Stomach smooth muscle (tissue), 2 donors: Measurements from ENCODE around the gene USH2A.

Source experiments
- H3K27ac ChIP-seq: one replicate; pipeline ENCODE4 v1.7.0; 2013; ENCODE audit warnings: mild to moderate bottlenecking, low read length, inconsistent platforms
- H3K27me3 ChIP-seq, 2 donors: one replicate each; pipeline ENCODE4 v1.7.0; 2013; ENCODE audit warnings: low read length in 2 of 2; ENCODE audit not compliant: insufficient read depth in 2 of 2, control insufficient read depth in 1 of 2
- H3K36me3 ChIP-seq, 2 donors: one replicate each; pipeline ENCODE4 v1.7.0; 2013; ENCODE audit warnings: low read length in 2 of 2; ENCODE audit not compliant: control insufficient read depth in 2 of 2, insufficient read depth in 2 of 2
- H3K4me1 ChIP-seq: one replicate; pipeline ENCODE4 v1.7.0; 2013; ENCODE audit warnings: low read length; ENCODE audit not compliant: control insufficient read depth, insufficient read depth
- H3K4me3 ChIP-seq, 2 donors: one replicate each; pipeline ENCODE4 v1.7.0; 2013; ENCODE audit warnings: low read length in 2 of 2
- H3K9ac ChIP-seq, 2 donors: one replicate each; pipeline ENCODE4 v1.7.0; 2013; ENCODE audit warnings: low read length in 2 of 2, mild to moderate bottlenecking in 1 of 2
- H3K9me3 ChIP-seq, 2 donors: one replicate each; pipeline ENCODE4 v1.7.0; 2013; ENCODE audit warnings: low read length in 2 of 2; ENCODE audit not compliant: control insufficient read depth in 2 of 2
- donor health status: healthy.
- donor health status: Pancreatic carcinoma.

The USH2A gene

GRCh38 chr1:216293683-216294082, 129.6 kb downstream of the USH2A start:
- Histone ChIP-seq H3K36me3 (no peaks in the 10 kb centered on the region), H3K4me3 (no peak overlapping the region), H3K9ac (no peak overlapping the region), H3K27ac (no peak overlapping the region), H3K27me3 (no peaks in the 10 kb centered on the region), H3K9me3 (no peaks in the 10 kb centered on the region), H3K4me1 (no peaks in the 10 kb centered on the region)

- H3K4me3 ChIP-seq: no peak overlapping the region
- no peak overlapping the region for H3K27ac ChIP-seq
- no peaks in the 10 kb centered on the region for H3K36me3 ChIP-seq
- no peaks in the 10 kb centered on the region for H3K27me3 ChIP-seq
- H3K9me3 ChIP-seq: no peaks in the 10 kb centered on the region
- H3K9ac ChIP-seq: no peak overlapping the region
- no peaks in the 10 kb centered on the region for H3K4me1 ChIP-seq
Observed at GRCh38 chr1:216290074-216290473, 133.2 kb downstream of the USH2A start.

- H3K27ac ChIP-seq: no peak overlapping the region
- H3K27me3 ChIP-seq: no peaks in the 10 kb centered on the region
- H3K4me1 ChIP-seq: no peaks in the 10 kb centered on the region
- no peaks in the 10 kb centered on the region for H3K36me3 ChIP-seq
- H3K9ac ChIP-seq: no peak overlapping the region
- H3K4me3 ChIP-seq: no peak overlapping the region
- no peaks in the 10 kb centered on the region for H3K9me3 ChIP-seq
Observed at GRCh38 chr1:216285052-216285451, 138.2 kb downstream of the USH2A start.

- no peak overlapping the region for H3K4me3 ChIP-seq
- H3K27me3 ChIP-seq: no peaks in the 10 kb centered on the region
- H3K36me3 ChIP-seq: no peaks in the 10 kb centered on the region
- no peak overlapping the region for H3K27ac ChIP-seq
- no peaks in the 10 kb centered on the region for H3K9me3 ChIP-seq
- no peak overlapping the region for H3K9ac ChIP-seq
- no peaks in the 10 kb centered on the region for H3K4me1 ChIP-seq
Observed at GRCh38 chr1:216281757-216282156, 141.5 kb downstream of the USH2A start.

- H3K4me1 ChIP-seq: no peaks in the 10 kb centered on the region
- no peak overlapping the region for H3K9ac ChIP-seq
- no peak overlapping the region for H3K4me3 ChIP-seq
- no peaks in the 10 kb centered on the region for H3K36me3 ChIP-seq
- no peaks in the 10 kb centered on the region for H3K27me3 ChIP-seq
- H3K9me3 ChIP-seq: no peaks in the 10 kb centered on the region
- H3K27ac ChIP-seq: no peak overlapping the region
Observed at GRCh38 chr1:216270086-216270773, 153.0 kb downstream of the USH2A start.

- no peak overlapping the region for H3K4me3 ChIP-seq
- H3K9me3 ChIP-seq: no peaks in the 10 kb centered on the region
- no peaks in the 10 kb centered on the region for H3K4me1 ChIP-seq
- no peak overlapping the region for H3K9ac ChIP-seq
- H3K36me3 ChIP-seq: no peaks in the 10 kb centered on the region
- no peak overlapping the region for H3K27ac ChIP-seq
- no peaks in the 10 kb centered on the region for H3K27me3 ChIP-seq
Observed at GRCh38 chr1:216261631-216262030, 161.6 kb downstream of the USH2A start.

GRCh38 chr1:216258856-216259255, 164.4 kb downstream of the USH2A start:
- Histone ChIP-seq H3K27ac (no peak overlapping the region), H3K4me3 (no peak overlapping the region), H3K36me3 (no peaks in the 10 kb centered on the region), H3K4me1 (no peaks in the 10 kb centered on the region), H3K9ac (no peak overlapping the region), H3K27me3 (no peaks in the 10 kb centered on the region), H3K9me3 (no peaks in the 10 kb centered on the region)

GRCh38 chr1:216258386-216258785, 164.9 kb downstream of the USH2A start:
- Histone ChIP-seq H3K27ac (no peak overlapping the region), H3K27me3 (no peaks in the 10 kb centered on the region), H3K9me3 (no peaks in the 10 kb centered on the region), H3K4me3 (no peak overlapping the region), H3K4me1 (no peaks in the 10 kb centered on the region), H3K36me3 (no peaks in the 10 kb centered on the region), H3K9ac (no peak overlapping the region)

GRCh38 chr1:216250861-216251260, 172.4 kb downstream of the USH2A start:
- Histone ChIP-seq H3K4me1 (no peaks in the 10 kb centered on the region), H3K36me3 (no peaks in the 10 kb centered on the region), H3K4me3 (no peak overlapping the region), H3K27me3 (no peaks in the 10 kb centered on the region), H3K27ac (no peak overlapping the region), H3K9me3 (no peaks in the 10 kb centered on the region), H3K9ac (no peak overlapping the region)

- Histone ChIP-seq H3K27me3 (no peaks in the 10 kb centered on the region), H3K9ac (no peak overlapping the region), H3K4me1 (no peaks in the 10 kb centered on the region), H3K9me3 (no peaks in the 10 kb centered on the region), H3K4me3 (no peak overlapping the region), H3K27ac (no peak overlapping the region), H3K36me3 (no peaks in the 10 kb centered on the region)
Observed at GRCh38 chr1:216248628-216249027, 174.6 kb downstream of the USH2A start.

GRCh38 chr1:216247937-216248336, 175.3 kb downstream of the USH2A start:
- no peak overlapping the region for H3K4me3 ChIP-seq
- no peaks in the 10 kb centered on the region for H3K4me1 ChIP-seq
- no peaks in the 10 kb centered on the region for H3K36me3 ChIP-seq
- no peak overlapping the region for H3K27ac ChIP-seq
- H3K9me3 ChIP-seq: no peaks in the 10 kb centered on the region
- no peak overlapping the region for H3K9ac ChIP-seq
- no peaks in the 10 kb centered on the region for H3K27me3 ChIP-seq
